ENCODE data around the gene ATP13A3.

The ATP13A3 gene

DNA sequence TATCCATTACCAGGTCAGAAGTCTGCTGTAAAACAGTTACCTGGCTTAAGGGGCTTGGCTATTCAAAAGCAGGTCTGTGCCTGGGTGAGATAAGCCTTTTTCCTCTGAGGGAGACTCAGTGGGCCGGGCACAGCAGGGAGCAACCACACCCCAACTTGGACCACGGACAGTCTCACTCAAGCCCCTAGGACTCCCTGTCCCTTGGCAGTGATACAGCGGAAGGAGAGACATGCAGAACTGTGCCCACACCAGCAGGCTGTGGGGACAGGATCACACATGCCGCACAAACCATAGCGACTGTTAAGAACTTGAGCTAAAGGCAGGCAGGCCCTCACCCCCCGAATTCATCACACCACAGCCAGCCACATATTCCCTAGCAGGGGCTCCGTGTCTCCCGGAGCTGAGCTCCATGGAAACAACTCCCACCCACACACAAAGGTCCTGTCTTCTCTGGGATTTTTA is 84.9 kb downstream of the ATP13A3 start:
- DNase-seq = peak in 8 of 42 donors; percentile 31 to 51 (median 38)
- intact Hi-C loops (cut with DNase I) = no loop called here

DNA sequence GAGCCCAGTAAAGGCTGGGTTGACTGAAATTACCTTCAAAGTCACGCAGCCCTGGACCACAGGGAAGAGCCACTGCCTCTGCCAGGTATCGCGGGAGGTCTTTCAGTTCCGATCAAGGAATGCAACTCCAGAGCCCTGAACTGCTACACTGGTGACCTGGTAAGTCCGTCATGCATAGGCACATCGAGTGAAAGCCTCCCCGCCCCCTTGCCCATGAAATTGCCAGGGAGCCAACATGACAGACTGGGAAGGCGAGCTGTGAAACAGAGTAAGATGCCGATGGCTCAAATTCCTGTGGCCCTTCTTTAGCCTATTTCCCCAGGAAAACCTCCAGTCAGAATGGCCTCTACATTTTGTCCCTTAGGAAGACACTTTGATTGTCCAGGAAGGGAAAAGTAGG is 85.5 kb downstream of the ATP13A3 start:
- DNase-seq = no peak
- intact Hi-C loops (cut with DNase I) = no loop called here

- no peak for DNase-seq
- intact Hi-C loops (cut with DNase I) = no loop called here
Measured at GRCh38 chr3:194399874-194400411, 86.9 kb downstream of the ATP13A3 start.

GRCh38 chr3:194399166-194399565 is 87.6 kb downstream of the ATP13A3 start, which contains the start of gene GP5:
TSS of gene GP5 (minus strand) at chr3:194399266. CDS start at chr3:194398282, 984 bp downstream.
- intact Hi-C loops (cut with DNase I) = no loop called here
- no peak for DNase-seq

GRCh38 chr3:194397757-194398312 is 89.0 kb downstream of the ATP13A3 start:
- no peak for DNase-seq
- intact Hi-C loops (cut with DNase I) = no loop called here

GRCh38 chr3:194396859-194397756 is 89.7 kb downstream of the ATP13A3 start:
- DNase-seq = no peak
- intact Hi-C loops (cut with DNase I) = no loop called here

DNA sequence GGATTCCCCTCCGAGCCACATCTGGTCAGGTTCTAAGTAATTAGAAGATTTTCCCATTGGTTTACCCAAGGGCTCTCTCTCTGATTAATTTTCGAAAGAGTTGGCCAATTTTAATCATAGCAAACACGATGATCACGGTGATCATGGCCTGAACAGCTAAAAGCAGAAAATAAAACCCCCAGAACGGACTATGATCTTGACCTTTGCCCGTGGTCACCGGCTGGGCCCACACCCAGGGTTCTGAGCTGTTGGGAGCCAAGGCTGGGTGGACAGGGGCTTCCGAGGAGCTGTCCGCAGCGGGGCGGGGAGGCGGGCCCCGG is 90.3 kb downstream of the ATP13A3 start:
- no peak for DNase-seq
- intact Hi-C loops (cut with DNase I) = no loop called here

DNA sequence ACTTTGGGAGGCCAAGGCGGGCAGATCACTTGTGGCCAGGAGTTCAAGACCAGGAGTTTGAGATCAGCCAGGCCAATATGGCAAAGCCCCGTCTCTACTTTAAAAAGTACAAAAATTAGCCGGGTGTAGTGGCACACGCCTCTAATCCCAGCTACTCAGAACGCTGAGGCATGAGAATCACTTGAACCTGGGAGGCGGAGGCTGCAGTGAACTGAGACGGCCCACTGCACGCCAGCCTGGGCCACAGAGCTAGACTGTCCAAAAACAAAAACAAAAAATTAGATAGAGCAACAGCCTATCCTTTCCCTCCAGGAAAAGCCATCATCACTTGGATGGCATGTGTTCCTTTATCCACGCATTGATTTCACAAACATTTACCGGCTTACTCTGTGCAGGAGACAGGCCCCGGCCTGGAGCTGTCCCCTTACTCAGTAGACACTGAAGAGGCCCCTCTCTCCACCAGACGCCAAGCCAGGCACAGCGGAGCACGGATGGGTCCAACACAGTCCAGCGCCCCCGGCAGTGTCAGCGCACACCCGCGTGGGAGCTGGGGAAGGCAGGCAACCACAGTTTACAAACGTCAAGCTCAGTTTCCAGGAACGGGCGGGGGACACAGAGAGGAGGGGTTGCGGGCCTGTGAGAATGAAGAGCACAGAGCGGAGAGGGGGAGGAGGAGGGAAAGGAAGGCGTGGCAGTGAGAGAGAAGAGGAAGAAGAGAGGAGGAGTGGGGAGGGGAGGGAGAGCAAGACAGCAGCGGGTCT is 90.8 kb downstream of the ATP13A3 start:
- intact Hi-C loops (cut with DNase I) = no loop called here
- peak in 37 of 42 donors; percentile 24 to 87 (median 54) for DNase-seq

- intact Hi-C loops (cut with DNase I) = no loop called here
- peak in 7 of 42 donors; percentile 18 to 57 (median 28) for DNase-seq
Measured at GRCh38 chr3:194395212-194395611, 91.6 kb downstream of the ATP13A3 start.

GRCh38 chr3:194392576-194392975 is 94.2 kb downstream of the ATP13A3 start:
- intact Hi-C loops (cut with DNase I) = no loop called here
- DNase-seq = peak in 2 of 42 donors; percentile 13 to 25

- intact Hi-C loops (cut with DNase I) = no loop called here
Measured at GRCh38 chr3:194390835-194391234, 96.0 kb downstream of the ATP13A3 start.

GRCh38 chr3:194389269-194389668 is 97.5 kb downstream of the ATP13A3 start:
- peak in 4 of 42 donors; percentile 10 to 31 (median 16) for DNase-seq
- intact Hi-C loops (cut with DNase I) = no loop called here

More at GRCh38 chr3:194390835-194391234, 96.0 kb downstream of the ATP13A3 start:
- peak in 1 of 42 donors; percentile 8 for DNase-seq

DNA sequence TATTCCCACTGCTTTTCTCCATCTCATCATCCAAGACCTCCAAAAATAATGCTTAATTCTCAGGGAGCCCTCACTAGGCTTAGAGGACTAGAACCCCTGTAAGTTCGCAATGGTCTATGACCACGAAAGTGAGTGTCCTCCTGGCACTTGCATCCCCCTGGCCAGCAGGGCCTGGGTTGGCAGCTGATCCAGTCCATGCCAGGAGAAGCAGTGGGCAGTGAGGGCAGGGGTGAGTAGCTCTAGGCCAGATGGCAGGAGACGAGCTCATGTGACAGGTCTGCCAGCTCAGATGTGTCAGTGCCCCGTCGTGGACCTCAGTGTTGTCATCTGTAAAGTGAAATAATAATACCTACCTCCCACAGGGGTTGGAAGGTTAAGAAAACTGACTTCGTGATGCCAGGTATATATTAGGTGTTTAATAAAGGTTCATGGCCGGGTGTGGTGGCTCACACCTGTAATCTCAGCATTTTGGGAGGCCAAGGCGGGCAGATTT is 98.8 kb downstream of the ATP13A3 start:
- intact Hi-C loops (cut with DNase I) = no loop called here
- DNase-seq = peak in 5 of 42 donors; percentile 1 to 37 (median 7)

DNA sequence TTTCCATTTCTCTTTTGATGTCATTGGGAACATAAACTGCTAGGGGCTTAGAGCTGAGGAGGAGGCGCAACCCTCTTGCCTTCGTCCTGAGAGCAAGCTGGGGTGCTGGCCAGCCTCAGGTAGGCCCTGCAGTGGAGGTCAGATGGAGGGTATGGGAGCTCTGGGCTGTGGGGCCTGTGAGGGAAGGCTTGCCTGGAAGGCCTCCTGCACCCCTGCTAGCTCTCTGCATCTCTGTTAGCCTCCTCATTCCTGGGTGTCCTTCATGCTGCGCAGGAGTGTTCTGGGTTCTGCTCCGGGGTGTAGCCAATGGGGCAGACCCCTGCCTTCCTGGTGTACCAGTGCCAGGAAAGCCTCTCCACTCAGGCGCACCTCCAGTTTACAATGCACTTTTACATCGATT is 99.5 kb downstream of the ATP13A3 start:
- DNase-seq = peak in 2 of 42 donors; percentile 3 to 24
- intact Hi-C loops (cut with DNase I) = no loop called here

GRCh38 chr3:194386648-194387047 is 100.2 kb downstream of the ATP13A3 start:
- intact Hi-C loops (cut with DNase I) = no loop called here
- DNase-seq = peak in 1 of 42 donors; percentile 2

GRCh38 chr3:194386066-194386465 is 100.7 kb downstream of the ATP13A3 start:
- intact Hi-C loops (cut with DNase I) = no loop called here
- DNase-seq = peak in 3 of 42 donors; percentile 3 to 33 (median 23)

DNA sequence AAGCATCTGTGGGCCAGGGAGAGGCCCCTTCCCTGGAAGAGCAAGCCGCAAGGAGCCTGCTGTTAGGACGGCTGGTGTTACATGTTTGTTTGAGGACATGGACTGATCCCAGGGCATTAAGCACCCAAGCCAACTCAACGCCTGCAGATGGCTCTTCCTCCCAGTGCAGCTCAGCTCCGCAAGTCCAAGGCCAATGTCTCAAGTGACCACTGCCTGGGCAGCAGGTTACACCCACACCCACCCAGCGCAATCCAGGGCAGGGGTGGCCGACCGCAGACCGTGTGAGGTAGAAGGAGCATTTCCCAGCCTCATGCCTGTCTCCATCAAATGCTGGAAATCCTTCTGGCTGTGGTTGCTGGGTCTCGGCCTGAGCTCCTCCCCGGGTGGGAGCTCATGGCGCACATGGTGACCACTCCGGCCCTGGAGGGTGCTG is 102.2 kb downstream of the ATP13A3 start:
- DNase-seq = peak in 4 of 42 donors; percentile 3 to 28 (median 16)
- intact Hi-C loops (cut with DNase I) = no loop called here

DNA sequence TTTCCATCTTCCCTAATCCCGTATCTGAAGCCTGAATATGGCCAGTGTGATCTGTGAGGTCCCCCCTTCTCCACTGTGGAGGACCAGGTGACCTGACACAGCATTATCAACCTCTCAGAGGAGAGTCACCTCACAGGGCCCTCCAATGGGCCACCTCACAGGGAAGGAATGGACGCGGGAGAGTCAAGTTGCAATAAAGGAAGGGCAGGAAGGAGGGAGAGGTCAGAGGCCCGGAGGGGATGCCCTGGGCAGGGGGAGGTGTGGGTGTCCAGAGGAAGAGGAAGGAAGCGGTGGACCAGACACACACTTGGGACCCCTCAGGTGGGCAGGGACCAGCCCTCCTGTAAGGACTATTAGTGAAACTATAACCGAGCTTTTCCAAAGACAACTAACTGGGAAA is 102.6 kb downstream of the ATP13A3 start:
- DNase-seq = peak in 2 of 42 donors; percentile 12 to 13
- intact Hi-C loops (cut with DNase I) = no loop called here
